ENCODE measurements around the gene ZSWIM7. TPM values are rescaled to one million over a fixed set of nuclear protein-coding genes. Genes with fewer than 3 reads are reported as not detected.

The ZSWIM7 gene
- total RNA-seq, 2 experiments from 2014 or later: 27.2 to 33.2 TPM

GRCh38 chr17:15944759-15945526, 54.6 kb downstream of the ZSWIM7 start, which contains the start of gene ADORA2B:
TSS of gene ADORA2B (plus strand) at chr17:15945130. CDS start at chr17:15945249, 119 bp downstream.
- no peaks in the 10 kb centered on the region for H3K9me3 ChIP-seq (ENCODE audit: low read length)
- H3K4me1 ChIP-seq (ENCODE audit: insufficient read depth, low read length, poor library complexity, severe bottlenecking): no peaks in the 10 kb centered on the region
- no peaks in the 10 kb centered on the region for H3K79me2 ChIP-seq (ENCODE audit: insufficient read depth, low read depth, low read length)
- intact Hi-C loops (cut with micrococcal nuclease; ENCODE audit: unreplicated experiment): no loop called here
- H3K36me3 ChIP-seq (ENCODE audit: insufficient read depth, low read length): no peaks in the 10 kb centered on the region
- TF ChIP-seq EZH2phosphoT487 (IDR thresholded peaks at IDR 0.05; ENCODE audit: borderline replicate concordance, low read depth, low read length): no peak
- no peak for TF ChIP-seq CTCF (conservative IDR thresholded peaks at IDR 0.05; ENCODE audit: low read length)
- CTCF ChIA-PET (ENCODE audit: unreplicated experiment): no interaction called here
- DNase-seq (ENCODE audit: low spot score): no peak
- POLR2A ChIA-PET: interaction anchor here (0.6 kb wide), 1 partner anchor 43 kb away, joined by 4 read pairs; no protein-coding TSS in a partner anchor
- no peak within 1 kb of the TSS for H3K4me3 ChIP-seq (ENCODE audit: low read depth, low read length, poor library complexity, severe bottlenecking)
- H3K4me2 ChIP-seq (ENCODE audit: low read length): no peak within 1 kb of the TSS; the same call in 1 of the 2 replicates
- no peak within 1 kb of the TSS for H2AFZ ChIP-seq (ENCODE audit: low read length)
- no peaks in the 10 kb centered on the region for H3K9me2 ChIP-seq (ENCODE audit: insufficient read depth, low read length)
- no peak within 1 kb of the TSS for H3K27ac ChIP-seq (ENCODE audit: low read depth, low read length, poor library complexity, severe bottlenecking)
- no TSS peak for BruUV-seq (replicated peaks)
- H4K20me1 ChIP-seq (ENCODE audit: insufficient read depth, low read length): no peaks in the 10 kb centered on the region

GRCh38 chr17:15943971-15944758, 55.3 kb downstream of the ZSWIM7 start:
- DNase-seq (ENCODE audit: low spot score): no peak
- no peaks in the 10 kb centered on the region for H3K79me2 ChIP-seq (ENCODE audit: insufficient read depth, low read depth, low read length)
- H2AFZ ChIP-seq (ENCODE audit: low read length): no peak overlapping the region
- no peaks in the 10 kb centered on the region for H3K9me2 ChIP-seq (ENCODE audit: insufficient read depth, low read length)
- H3K36me3 ChIP-seq (ENCODE audit: insufficient read depth, low read length): no peaks in the 10 kb centered on the region
- no TSS peak for BruUV-seq (replicated peaks)
- H3K27ac ChIP-seq (ENCODE audit: low read depth, low read length, poor library complexity, severe bottlenecking): no peak overlapping the region
- intact Hi-C loops (cut with micrococcal nuclease; ENCODE audit: unreplicated experiment): no loop called here
- no peak overlapping the region for H3K4me3 ChIP-seq (ENCODE audit: low read depth, low read length, poor library complexity, severe bottlenecking)
- ChIA-PET POLR2A (interaction anchor here (0.5 kb wide), 1 partner anchor 48 kb away, joined by 5 read pairs; no protein-coding TSS in a partner anchor), CTCF (ENCODE audit: unreplicated experiment) (no interaction called here)
- no peaks in the 10 kb centered on the region for H3K4me1 ChIP-seq (ENCODE audit: insufficient read depth, low read length, poor library complexity, severe bottlenecking)
- H4K20me1 ChIP-seq (ENCODE audit: insufficient read depth, low read length): no peaks in the 10 kb centered on the region
- no peak overlapping the region for H3K4me2 ChIP-seq (ENCODE audit: low read length)
- no peaks in the 10 kb centered on the region for H3K9me3 ChIP-seq (ENCODE audit: low read length)
- TF ChIP-seq CTCF (conservative IDR thresholded peaks at IDR 0.05; ENCODE audit: low read length) (no peak), EZH2phosphoT487 (IDR thresholded peaks at IDR 0.05; ENCODE audit: borderline replicate concordance, low read depth, low read length) (no peak)
